ENCODE data around the gene SLC44A5.

The SLC44A5 gene

DNA sequence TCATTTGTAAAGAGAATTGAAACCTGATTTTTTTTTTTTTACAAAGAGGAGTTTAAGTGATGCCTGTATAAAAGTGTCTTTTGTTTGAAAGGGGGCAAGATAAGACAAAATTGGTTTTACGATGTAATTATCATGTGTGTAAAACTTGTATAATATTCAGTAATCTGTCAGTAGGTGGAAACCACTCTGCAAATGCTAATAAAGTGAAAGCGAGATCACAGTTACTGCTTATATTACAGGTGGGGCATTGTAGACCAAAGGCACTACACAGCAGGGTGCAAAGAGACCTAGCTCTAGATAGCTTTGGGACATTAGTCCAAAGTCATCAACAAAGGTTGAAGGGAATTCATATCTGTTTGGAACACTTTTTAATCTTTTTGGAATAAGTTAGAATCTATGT, 302.5 kb downstream of the SLC44A5 start:
- TF ChIP-seq RAD21 (IDR thresholded peaks at IDR 0.05; ENCODE audit: low read depth) (no peak), TEAD4 (IDR thresholded peaks at IDR 0.05) (no peak), FOXM1 (IDR thresholded peaks at IDR 0.05; ENCODE audit: borderline replicate concordance, low read depth) (no peak)

DNA sequence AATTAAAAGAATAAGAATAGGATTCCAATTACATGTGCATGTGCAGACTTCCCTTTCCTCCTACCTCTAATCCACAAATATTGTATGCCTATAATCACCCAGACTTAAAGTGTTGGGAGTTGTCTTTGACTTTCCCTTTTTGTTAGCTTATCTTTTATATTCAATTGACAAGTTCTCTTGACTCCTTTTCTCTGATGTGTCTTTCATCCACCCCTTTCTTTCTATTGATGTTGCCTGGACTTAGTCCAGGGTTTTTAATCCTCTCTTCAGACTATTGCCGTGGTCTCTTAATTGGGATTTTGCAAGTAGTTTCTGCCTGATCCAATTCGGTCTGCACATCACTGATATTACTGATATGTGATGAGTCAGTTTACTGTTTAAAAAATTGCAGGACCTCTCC, 305.9 kb downstream of the SLC44A5 start:
- TF ChIP-seq CEBPB (IDR thresholded peaks at IDR 0.05) (no peak), CREB1 (IDR thresholded peaks at IDR 0.05; ENCODE audit: low read depth) (no peak), TEAD4 (IDR thresholded peaks at IDR 0.05) (no peak), EP300 (IDR thresholded peaks at IDR 0.05; ENCODE audit: borderline replicate concordance) (no peak), YY1 (IDR thresholded peaks at IDR 0.05; ENCODE audit: low read depth) (no peak), RAD21 (IDR thresholded peaks at IDR 0.05; ENCODE audit: low read depth) (no peak), TAF1 (IDR thresholded peaks at IDR 0.05; ENCODE audit: low read depth) (no peak), TCF12 (IDR thresholded peaks at IDR 0.05; ENCODE audit: low read depth) (no peak), EGR1 (IDR thresholded peaks at IDR 0.05) (no peak), NFIC (IDR thresholded peaks at IDR 0.05) (no peak)
- TF ChIP-seq, protein P1, sequence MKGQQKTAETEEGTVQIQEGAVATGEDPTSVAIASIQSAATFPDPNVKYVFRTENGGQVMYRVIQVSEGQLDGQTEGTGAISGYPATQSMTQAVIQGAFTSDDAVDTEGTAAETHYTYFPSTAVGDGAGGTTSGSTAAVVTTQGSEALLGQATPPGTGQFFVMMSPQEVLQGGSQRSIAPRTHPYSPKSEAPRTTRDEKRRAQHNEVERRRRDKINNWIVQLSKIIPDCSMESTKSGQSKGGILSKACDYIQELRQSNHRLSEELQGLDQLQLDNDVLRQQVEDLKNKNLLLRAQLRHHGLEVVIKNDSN (IDR thresholded peaks at IDR 0.05), result no peak
- TF ChIP-seq, protein P2, sequence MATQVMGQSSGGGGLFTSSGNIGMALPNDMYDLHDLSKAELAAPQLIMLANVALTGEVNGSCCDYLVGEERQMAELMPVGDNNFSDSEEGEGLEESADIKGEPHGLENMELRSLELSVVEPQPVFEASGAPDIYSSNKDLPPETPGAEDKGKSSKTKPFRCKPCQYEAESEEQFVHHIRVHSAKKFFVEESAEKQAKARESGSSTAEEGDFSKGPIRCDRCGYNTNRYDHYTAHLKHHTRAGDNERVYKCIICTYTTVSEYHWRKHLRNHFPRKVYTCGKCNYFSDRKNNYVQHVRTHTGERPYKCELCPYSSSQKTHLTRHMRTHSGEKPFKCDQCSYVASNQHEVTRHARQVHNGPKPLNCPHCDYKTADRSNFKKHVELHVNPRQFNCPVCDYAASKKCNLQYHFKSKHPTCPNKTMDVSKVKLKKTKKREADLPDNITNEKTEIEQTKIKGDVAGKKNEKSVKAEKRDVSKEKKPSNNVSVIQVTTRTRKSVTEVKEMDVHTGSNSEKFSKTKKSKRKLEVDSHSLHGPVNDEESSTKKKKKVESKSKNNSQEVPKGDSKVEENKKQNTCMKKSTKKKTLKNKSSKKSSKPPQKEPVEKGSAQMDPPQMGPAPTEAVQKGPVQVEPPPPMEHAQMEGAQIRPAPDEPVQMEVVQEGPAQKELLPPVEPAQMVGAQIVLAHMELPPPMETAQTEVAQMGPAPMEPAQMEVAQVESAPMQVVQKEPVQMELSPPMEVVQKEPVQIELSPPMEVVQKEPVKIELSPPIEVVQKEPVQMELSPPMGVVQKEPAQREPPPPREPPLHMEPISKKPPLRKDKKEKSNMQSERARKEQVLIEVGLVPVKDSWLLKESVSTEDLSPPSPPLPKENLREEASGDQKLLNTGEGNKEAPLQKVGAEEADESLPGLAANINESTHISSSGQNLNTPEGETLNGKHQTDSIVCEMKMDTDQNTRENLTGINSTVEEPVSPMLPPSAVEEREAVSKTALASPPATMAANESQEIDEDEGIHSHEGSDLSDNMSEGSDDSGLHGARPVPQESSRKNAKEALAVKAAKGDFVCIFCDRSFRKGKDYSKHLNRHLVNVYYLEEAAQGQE (IDR thresholded peaks at IDR 0.05; ENCODE audit: low read depth), result no peak

DNA sequence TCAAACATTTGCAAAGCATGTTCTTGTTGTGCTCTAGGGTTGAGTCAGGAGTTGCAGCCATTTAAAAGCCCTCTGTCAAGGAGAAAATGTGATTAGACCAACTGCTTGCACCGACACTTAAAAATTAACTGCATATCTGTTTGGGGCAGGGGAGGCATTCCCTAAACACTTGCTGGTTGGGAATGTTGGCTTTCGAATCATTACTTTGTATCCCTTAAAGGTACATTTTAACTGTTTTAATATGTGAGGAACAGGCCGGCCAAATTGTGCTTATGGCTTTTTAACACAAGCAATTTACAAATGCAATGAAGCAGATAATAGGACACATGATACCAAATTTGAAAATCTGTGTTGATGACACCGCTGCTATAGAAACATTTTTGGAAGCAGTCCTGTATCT, 317.6 kb downstream of the SLC44A5 start:
- TF ChIP-seq, protein P1 (IDR thresholded peaks at IDR 0.05), result no peak
- TF ChIP-seq FOXM1 (IDR thresholded peaks at IDR 0.05; ENCODE audit: borderline replicate concordance, low read depth), result no peak
- TF ChIP-seq, protein P3, sequence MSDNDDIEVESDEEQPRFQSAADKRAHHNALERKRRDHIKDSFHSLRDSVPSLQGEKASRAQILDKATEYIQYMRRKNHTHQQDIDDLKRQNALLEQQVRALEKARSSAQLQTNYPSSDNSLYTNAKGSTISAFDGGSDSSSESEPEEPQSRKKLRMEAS (IDR thresholded peaks at IDR 0.05), result no peak
- no peak for TF ChIP-seq YY1 (IDR thresholded peaks at IDR 0.05; ENCODE audit: low read depth)
- TF ChIP-seq CEBPB (IDR thresholded peaks at IDR 0.05), result no peak
- no peak for TF ChIP-seq TAF1 (IDR thresholded peaks at IDR 0.05; ENCODE audit: low read depth)
- no peak for TF ChIP-seq ZBTB7A (IDR thresholded peaks at IDR 0.05; ENCODE audit: low read depth)
- no peak for TF ChIP-seq RAD21 (IDR thresholded peaks at IDR 0.05; ENCODE audit: low read depth)
- TF ChIP-seq, protein P2 (IDR thresholded peaks at IDR 0.05; ENCODE audit: low read depth), result no peak
- TF ChIP-seq EP300 (IDR thresholded peaks at IDR 0.05; ENCODE audit: borderline replicate concordance), result no peak
- TF ChIP-seq CREB1 (IDR thresholded peaks at IDR 0.05; ENCODE audit: low read depth), result no peak
- TF ChIP-seq TEAD4 (IDR thresholded peaks at IDR 0.05), result no peak

DNA sequence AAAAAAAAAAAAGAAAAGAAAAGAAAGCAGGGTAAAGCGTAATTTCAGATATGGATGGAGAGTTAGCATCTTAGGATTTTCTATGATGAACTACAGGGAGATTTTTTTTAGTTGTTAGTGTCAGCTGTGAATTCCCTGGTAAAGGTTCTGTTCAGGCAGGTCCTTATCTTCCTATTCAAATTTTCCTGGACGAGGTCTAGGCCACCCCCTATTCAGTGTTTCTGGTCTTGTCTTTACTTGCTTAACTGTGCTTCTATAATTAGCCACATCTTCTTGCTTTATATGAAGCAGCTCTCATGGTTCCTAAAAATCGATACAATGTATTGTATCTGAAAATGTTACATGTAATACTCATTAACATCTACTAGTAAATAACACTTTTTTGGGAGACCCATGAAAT, 318.9 kb downstream of the SLC44A5 start:
- no peak for TF ChIP-seq TEAD4 (IDR thresholded peaks at IDR 0.05)
- no peak for TF ChIP-seq ZBTB7A (IDR thresholded peaks at IDR 0.05; ENCODE audit: low read depth)
- no peak for TF ChIP-seq CEBPB (IDR thresholded peaks at IDR 0.05)
- TF ChIP-seq EP300 (IDR thresholded peaks at IDR 0.05; ENCODE audit: borderline replicate concordance), result no peak
- TF ChIP-seq, protein P3 (IDR thresholded peaks at IDR 0.05), result no peak
- TF ChIP-seq, protein P1 (IDR thresholded peaks at IDR 0.05), result no peak
- TF ChIP-seq, protein P2 (IDR thresholded peaks at IDR 0.05; ENCODE audit: low read depth), result no peak
- TF ChIP-seq YY1 (IDR thresholded peaks at IDR 0.05; ENCODE audit: low read depth), result no peak
- no peak for TF ChIP-seq TAF1 (IDR thresholded peaks at IDR 0.05; ENCODE audit: low read depth)
- no peak for TF ChIP-seq CREB1 (IDR thresholded peaks at IDR 0.05; ENCODE audit: low read depth)
- no peak for TF ChIP-seq RAD21 (IDR thresholded peaks at IDR 0.05; ENCODE audit: low read depth)
- TF ChIP-seq NFIC (IDR thresholded peaks at IDR 0.05), result no peak

Measured in Ishikawa (cell line).